ENCODE data around the gene ASH1L.
"Not testable (repeated sequence)": the region's sequence is repeated elsewhere in the genome, so short reads cannot be mapped to it uniquely, and the experiment has no call there.

Gene ASH1L

DNA sequence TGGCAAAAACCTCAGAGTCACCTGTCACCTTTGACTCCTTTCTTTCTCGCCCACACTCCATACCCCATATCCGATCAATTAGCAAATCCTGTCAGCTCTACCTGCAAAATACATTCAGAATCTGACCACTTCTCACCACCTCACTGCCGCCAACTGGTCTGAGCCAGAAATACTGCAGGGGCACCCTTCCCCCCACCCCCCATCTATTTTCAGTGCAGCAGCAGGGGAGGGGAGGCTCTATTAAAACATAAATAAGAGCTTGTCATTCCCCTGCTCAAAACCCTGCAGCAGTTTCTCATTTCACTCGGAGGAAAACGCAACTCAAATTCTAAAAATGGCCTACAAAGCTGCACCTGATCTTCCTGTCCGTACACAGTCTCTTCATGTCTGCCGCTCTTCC is 265.2 kb downstream of the ASH1L start:
- H3K4me1 ChIP-seq (ENCODE audit: control insufficient read depth, insufficient read depth, low read length) = no peaks in the 10 kb centered on the region
- no peaks in the 10 kb centered on the region for H3K36me3 ChIP-seq (ENCODE audit: control insufficient read depth, insufficient read depth, low read length)
- H3K4me3 ChIP-seq (ENCODE audit: insufficient read depth, low read depth, low read length) = no peak overlapping the region
- 81 to 84% methylated on average over 7 of the region's 7 CpGs for WGBS, 2 experiments
- H3K9me3 ChIP-seq (ENCODE audit: control insufficient read depth, low read length) = no peaks in the 10 kb centered on the region
- H3K27ac ChIP-seq (ENCODE audit: insufficient read depth, low read depth, low read length, poor library complexity, severe bottlenecking) = no peak overlapping the region
- peaks cover 48% of the 10 kb centered on the region for H3K27me3 ChIP-seq (ENCODE audit: control insufficient read depth, insufficient read depth, low read length, poor library complexity, severe bottlenecking)

DNA sequence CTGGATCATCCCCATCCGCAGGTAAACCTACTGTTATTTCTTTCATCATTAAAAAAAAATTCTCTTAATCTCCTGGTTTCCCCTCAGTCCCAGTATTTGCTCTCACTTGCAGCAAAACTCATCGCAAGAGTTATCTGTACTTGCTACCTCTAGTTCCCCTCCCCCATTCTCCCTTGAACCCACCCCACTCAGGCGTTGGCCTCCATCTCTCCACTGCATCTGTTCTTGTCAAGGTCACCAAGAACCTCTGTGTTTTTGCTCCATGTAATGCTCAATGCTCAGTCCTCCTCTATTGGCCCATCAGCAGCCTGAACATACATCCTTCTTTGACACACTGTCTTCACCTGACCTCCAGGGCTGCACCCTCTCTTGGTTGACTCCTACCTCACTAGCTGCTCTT is 265.9 kb downstream of the ASH1L start:
- Histone ChIP-seq H3K27me3 (ENCODE audit: control insufficient read depth, insufficient read depth, low read length, poor library complexity, severe bottlenecking) (peaks cover 48% of the 10 kb centered on the region), H3K9me3 (ENCODE audit: control insufficient read depth, low read length) (no peaks in the 10 kb centered on the region), H3K36me3 (ENCODE audit: control insufficient read depth, insufficient read depth, low read length) (no peaks in the 10 kb centered on the region), H3K4me1 (ENCODE audit: control insufficient read depth, insufficient read depth, low read length) (no peaks in the 10 kb centered on the region), H3K27ac (ENCODE audit: insufficient read depth, low read depth, low read length, poor library complexity, severe bottlenecking) (no peak overlapping the region), H3K4me3 (ENCODE audit: insufficient read depth, low read depth, low read length) (no peak overlapping the region)
- WGBS, 2 experiments = 89 to 93% methylated on average over 3 of the region's 3 CpGs

DNA sequence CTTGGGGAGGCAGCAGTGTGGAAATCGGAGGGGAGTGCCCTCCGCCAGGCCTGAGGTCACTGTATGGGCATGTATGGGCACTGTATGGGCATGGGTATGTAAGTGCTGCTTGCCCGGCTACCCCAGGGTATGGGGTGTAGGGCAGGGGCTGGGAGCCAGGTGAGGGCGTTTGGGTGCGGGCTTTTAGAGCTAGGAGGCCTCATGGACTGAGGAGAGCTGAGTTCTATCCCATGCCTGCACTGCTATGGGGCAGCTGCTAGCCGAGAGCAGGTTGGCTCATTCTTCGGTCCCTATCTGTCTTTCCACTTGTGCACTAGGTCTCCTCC is 266.7 kb downstream of the ASH1L start:
- WGBS, 2 experiments = 83 to 87% methylated on average over 7 of the region's 7 CpGs
- H3K27me3 ChIP-seq (ENCODE audit: control insufficient read depth, insufficient read depth, low read length, poor library complexity, severe bottlenecking) = peaks cover 48% of the 10 kb centered on the region
- H3K4me3 ChIP-seq (ENCODE audit: insufficient read depth, low read depth, low read length) = no peak overlapping the region
- no peaks in the 10 kb centered on the region for H3K36me3 ChIP-seq (ENCODE audit: control insufficient read depth, insufficient read depth, low read length)
- no peaks in the 10 kb centered on the region for H3K4me1 ChIP-seq (ENCODE audit: control insufficient read depth, insufficient read depth, low read length)
- no peak overlapping the region for H3K27ac ChIP-seq (ENCODE audit: insufficient read depth, low read depth, low read length, poor library complexity, severe bottlenecking)
- H3K9me3 ChIP-seq (ENCODE audit: control insufficient read depth, low read length) = no peaks in the 10 kb centered on the region

DNA sequence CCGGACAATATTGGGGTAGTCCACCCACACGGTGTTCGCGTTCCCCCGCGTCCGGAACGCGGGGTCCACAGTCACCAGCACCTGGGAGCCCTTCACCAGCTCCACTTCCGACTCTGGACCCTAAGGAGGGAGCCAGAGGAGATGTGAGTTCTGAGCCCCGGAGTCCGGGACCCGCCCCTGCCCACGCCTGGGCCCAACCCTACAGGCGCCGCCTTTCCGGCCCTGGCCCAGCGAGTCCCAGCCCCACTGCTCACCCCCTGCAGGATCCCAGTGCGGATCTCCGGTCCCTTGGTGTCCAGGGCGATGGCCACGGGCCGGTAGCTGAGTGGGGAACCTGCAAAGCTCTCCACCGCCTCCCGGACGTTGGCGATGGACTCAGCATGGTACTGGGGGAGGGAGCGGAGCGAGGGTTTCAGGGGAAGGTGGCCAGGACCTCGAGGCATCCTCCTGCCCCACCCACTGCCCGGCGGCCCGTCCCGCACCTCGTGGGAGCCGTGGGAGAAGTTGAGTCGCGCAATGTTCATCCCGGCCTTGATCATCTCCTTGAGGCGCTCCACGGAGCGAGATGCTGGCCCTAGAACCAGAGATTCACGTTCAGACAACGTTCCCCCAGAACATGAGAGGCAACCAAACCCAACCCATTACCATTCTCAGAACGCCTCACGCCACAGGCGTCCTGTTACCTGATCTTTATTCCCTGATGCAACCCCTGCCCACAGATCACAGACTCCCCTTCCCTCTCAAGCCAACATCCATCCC is 267.2 kb downstream of the ASH1L start:
- Histone ChIP-seq H3K27me3 (ENCODE audit: control insufficient read depth, insufficient read depth, low read length, poor library complexity, severe bottlenecking) (peaks cover 48% of the 10 kb centered on the region), H3K9me3 (ENCODE audit: control insufficient read depth, low read length) (no peaks in the 10 kb centered on the region), H3K36me3 (ENCODE audit: control insufficient read depth, insufficient read depth, low read length) (no peaks in the 10 kb centered on the region), H3K27ac (ENCODE audit: insufficient read depth, low read depth, low read length, poor library complexity, severe bottlenecking) (no peak overlapping the region), H3K4me1 (ENCODE audit: control insufficient read depth, insufficient read depth, low read length) (no peaks in the 10 kb centered on the region), H3K4me3 (ENCODE audit: insufficient read depth, low read depth, low read length) (peak overlapping the region; percentile 40)
- 8 to 10% methylated on average over 47 of the region's 47 CpGs for WGBS, 2 experiments

DNA sequence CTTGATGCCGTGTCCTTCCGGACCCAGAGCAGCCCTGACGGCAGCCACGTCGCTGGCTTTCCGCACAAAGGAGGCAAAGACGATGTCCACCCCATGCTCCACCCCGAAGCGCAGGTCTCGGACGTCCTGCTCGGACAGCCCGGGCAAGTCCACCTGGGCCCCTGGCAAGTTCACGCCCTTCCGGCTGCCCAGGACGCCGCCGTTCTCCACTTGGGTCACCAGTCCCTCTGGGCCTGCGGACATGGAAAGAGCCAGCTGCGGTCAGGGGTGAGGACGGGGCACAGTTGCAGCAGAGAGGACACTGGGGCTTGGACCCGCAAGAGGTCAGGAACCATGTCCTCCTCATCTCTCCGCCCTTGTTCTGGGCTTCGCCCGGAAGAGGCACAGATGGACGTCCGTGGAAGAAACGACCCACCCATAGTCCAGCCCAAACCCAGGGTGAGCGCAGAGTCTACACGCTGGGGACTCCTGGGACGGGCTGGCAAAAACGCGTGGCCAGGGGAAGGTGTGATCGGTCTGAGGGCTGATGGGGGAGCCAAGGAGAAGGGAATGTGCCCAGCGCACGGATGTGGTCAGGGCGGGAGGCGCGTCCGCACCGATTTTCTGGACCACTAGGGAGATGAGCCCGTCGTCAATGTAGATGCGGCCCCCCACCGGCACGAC is 268.0 kb downstream of the ASH1L start:
- H3K36me3 ChIP-seq (ENCODE audit: control insufficient read depth, insufficient read depth, low read length) = no peaks in the 10 kb centered on the region
- no peak overlapping the region for H3K27ac ChIP-seq (ENCODE audit: insufficient read depth, low read depth, low read length, poor library complexity, severe bottlenecking)
- no peaks in the 10 kb centered on the region for H3K9me3 ChIP-seq (ENCODE audit: control insufficient read depth, low read length)
- peaks cover 48% of the 10 kb centered on the region for H3K27me3 ChIP-seq (ENCODE audit: control insufficient read depth, insufficient read depth, low read length, poor library complexity, severe bottlenecking)
- no peaks in the 10 kb centered on the region for H3K4me1 ChIP-seq (ENCODE audit: control insufficient read depth, insufficient read depth, low read length)
- H3K4me3 ChIP-seq (ENCODE audit: insufficient read depth, low read depth, low read length) = peak overlapping the region; percentile 40
- 47 to 50% methylated on average over 46 of the region's 46 CpGs for WGBS, 2 experiments

DNA sequence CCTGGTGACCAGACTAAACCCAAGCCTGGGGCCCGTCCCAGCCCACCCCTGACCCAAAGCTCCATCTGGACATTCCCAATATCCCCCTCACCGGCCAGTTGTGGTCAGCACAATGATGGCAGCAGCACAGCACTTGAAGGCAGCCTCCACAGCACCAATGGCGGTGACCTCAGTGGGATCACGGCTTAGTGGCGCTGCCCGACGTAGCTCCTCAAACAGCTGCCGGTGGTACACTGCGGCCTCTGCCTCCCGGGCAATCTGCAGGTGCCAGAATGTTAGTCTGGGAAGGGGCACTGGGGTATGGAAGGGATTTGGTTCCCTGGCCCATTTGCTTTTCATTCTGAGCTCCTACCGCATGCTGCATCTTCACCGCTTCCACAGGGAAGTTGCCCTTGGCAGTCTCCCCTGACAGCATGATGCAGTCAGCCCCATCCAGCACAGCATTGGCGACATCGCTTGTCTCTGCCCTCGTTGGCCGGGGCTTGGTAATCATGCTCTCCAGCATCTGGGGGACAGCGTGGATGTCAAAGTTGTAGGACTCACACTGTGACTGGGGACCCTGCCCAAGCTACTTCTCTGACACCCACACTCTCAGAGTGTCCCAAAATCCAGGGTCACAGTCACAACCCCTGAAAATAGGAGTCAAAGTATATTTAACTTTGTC is 269.4 kb downstream of the ASH1L start:
- no peaks in the 10 kb centered on the region for H3K36me3 ChIP-seq (ENCODE audit: control insufficient read depth, insufficient read depth, low read length)
- H3K27me3 ChIP-seq (ENCODE audit: control insufficient read depth, insufficient read depth, low read length, poor library complexity, severe bottlenecking) = peaks cover 48% of the 10 kb centered on the region
- H3K9me3 ChIP-seq (ENCODE audit: control insufficient read depth, low read length) = no peaks in the 10 kb centered on the region
- H3K4me1 ChIP-seq (ENCODE audit: control insufficient read depth, insufficient read depth, low read length) = no peaks in the 10 kb centered on the region
- no peak overlapping the region for H3K4me3 ChIP-seq (ENCODE audit: insufficient read depth, low read depth, low read length)
- no peak overlapping the region for H3K27ac ChIP-seq (ENCODE audit: insufficient read depth, low read depth, low read length, poor library complexity, severe bottlenecking)
- WGBS, 2 experiments = 89 to 90% methylated on average over 17 of the region's 17 CpGs

DNA sequence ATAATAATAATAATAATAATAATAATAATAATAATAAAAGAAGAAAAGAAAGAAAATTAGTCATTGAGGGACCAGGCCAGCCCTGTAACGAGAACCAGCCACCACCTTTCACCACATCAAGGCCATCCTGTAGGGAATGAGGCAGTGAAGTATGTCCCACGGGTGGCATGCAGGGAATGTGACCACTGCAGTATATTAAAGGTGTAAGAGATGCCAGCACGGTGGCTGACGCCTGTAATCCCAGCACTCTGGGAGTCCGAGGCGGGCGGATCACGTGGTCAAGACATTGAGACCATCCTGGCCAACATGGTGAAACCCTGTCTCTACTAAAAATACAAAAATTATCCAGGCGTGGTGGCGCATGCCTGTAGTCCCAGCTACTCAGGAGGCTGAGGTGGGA is 271.6 kb downstream of the ASH1L start:
- H3K27ac ChIP-seq (ENCODE audit: insufficient read depth, low read depth, low read length, poor library complexity, severe bottlenecking); H3K36me3 ChIP-seq (ENCODE audit: control insufficient read depth, insufficient read depth, low read length); H3K4me3 ChIP-seq (ENCODE audit: insufficient read depth, low read depth, low read length); H3K9me3 ChIP-seq (ENCODE audit: control insufficient read depth, low read length); H3K4me1 ChIP-seq (ENCODE audit: control insufficient read depth, insufficient read depth, low read length): not testable (repeated sequence)
- peaks cover 34% of the 10 kb centered on the region for H3K27me3 ChIP-seq (ENCODE audit: control insufficient read depth, insufficient read depth, low read length, poor library complexity, severe bottlenecking)
- WGBS, 2 experiments = 88 to 89% methylated on average over 10 of the region's 10 CpGs

DNA sequence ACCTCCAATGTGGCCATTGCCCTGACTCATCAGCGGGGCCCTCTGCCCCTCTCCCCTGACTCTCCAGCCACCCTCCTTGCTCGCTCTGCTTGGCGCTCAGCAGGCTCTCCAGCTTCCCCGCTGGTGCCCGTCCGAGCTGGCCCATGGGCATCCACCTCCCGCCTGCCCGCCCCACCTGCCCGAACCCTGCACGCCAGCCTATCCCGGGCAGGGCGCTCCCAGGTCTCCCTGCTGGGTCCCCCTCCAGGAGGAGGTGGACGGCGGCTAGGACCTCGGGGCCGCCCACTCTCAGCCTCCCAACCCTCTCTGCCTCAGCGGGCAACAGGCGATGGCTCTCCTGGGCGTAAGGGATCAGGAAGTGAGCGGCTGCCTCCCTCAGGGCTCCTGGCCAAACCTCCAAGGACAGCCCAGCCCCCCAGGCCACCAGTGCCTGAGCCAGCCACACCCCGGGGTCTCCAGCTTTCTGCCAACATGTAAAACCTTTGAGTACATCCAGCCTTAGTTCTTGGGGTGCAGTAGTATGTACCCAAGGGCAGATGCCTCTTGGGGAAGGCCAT is 274.5 kb downstream of the ASH1L start:
- Histone ChIP-seq H3K27me3 (ENCODE audit: control insufficient read depth, insufficient read depth, low read length, poor library complexity, severe bottlenecking) (peaks cover 5% of the 10 kb centered on the region), H3K36me3 (ENCODE audit: control insufficient read depth, insufficient read depth, low read length) (no peaks in the 10 kb centered on the region), H3K9me3 (ENCODE audit: control insufficient read depth, low read length) (no peaks in the 10 kb centered on the region), H3K4me1 (ENCODE audit: control insufficient read depth, insufficient read depth, low read length) (no peaks in the 10 kb centered on the region), H3K4me3 (ENCODE audit: insufficient read depth, low read depth, low read length) (no peak overlapping the region), H3K27ac (ENCODE audit: insufficient read depth, low read depth, low read length, poor library complexity, severe bottlenecking) (no peak overlapping the region)
- WGBS, 2 experiments = 93% methylated on average over 21 of the region's 21 CpGs

DNA sequence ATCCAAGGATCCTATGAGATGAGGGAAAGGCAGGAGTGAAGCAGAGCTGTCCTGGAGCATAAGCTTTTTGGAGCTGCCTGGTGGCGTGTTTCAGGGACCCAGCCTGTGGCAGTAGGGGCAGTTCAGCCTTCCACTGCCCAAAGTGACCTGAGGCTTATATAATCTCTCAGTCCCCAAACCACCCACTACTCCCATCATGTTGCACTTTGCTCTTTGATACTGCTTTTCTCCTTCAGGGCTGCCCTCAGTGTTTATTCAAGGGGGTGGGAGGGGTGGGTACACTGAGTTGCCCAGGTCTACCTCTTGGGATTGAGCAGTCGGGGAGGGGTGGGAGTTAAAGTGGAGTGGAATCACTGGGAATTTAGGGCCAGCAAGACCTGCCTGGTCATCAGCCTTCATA is 276.1 kb downstream of the ASH1L start:
- Histone ChIP-seq H3K9me3 (ENCODE audit: control insufficient read depth, low read length) (no peaks in the 10 kb centered on the region), H3K27ac (ENCODE audit: insufficient read depth, low read depth, low read length, poor library complexity, severe bottlenecking) (no peak overlapping the region), H3K36me3 (ENCODE audit: control insufficient read depth, insufficient read depth, low read length) (no peaks in the 10 kb centered on the region), H3K4me3 (ENCODE audit: insufficient read depth, low read depth, low read length) (no peak overlapping the region), H3K4me1 (ENCODE audit: control insufficient read depth, insufficient read depth, low read length) (no peaks in the 10 kb centered on the region), H3K27me3 (ENCODE audit: control insufficient read depth, insufficient read depth, low read length, poor library complexity, severe bottlenecking) (no peaks in the 10 kb centered on the region)
- WGBS, 2 experiments = 91 to 93% methylated on average over 2 of the region's 2 CpGs

DNA sequence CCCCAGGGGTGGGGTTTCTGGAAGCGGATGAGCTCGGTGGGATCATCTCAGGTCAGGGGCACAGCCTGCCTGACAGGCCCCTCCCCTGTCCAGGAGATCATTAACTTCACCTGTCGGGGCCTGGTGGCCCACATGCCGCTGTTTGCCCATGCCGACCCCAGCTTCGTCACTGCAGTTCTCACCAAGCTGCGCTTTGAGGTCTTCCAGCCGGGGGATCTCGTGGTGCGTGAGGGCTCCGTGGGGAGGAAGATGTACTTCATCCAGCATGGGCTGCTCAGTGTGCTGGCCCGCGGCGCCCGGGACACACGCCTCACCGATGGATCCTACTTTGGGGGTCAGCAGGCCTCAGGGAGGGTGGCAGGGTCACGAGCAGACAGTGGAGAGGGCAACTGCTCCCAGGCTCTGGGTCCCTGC is 277.0 kb downstream of the ASH1L start:
- no peaks in the 10 kb centered on the region for H3K36me3 ChIP-seq (ENCODE audit: control insufficient read depth, insufficient read depth, low read length)

More for the DNA sequence above, 277.0 kb downstream of the ASH1L start:
- no peak overlapping the region for H3K4me3 ChIP-seq (ENCODE audit: insufficient read depth, low read depth, low read length)
- 96% methylated on average over 18 of the region's 18 CpGs for WGBS, 2 experiments
- H3K9me3 ChIP-seq (ENCODE audit: control insufficient read depth, low read length) = no peaks in the 10 kb centered on the region
- no peak overlapping the region for H3K27ac ChIP-seq (ENCODE audit: insufficient read depth, low read depth, low read length, poor library complexity, severe bottlenecking)
- no peaks in the 10 kb centered on the region for H3K4me1 ChIP-seq (ENCODE audit: control insufficient read depth, insufficient read depth, low read length)
- no peaks in the 10 kb centered on the region for H3K27me3 ChIP-seq (ENCODE audit: control insufficient read depth, insufficient read depth, low read length, poor library complexity, severe bottlenecking)
